Neural cell (in vitro differentiated cells): ENCODE results near the gene PCSK7.

Experiments used
- CTCF ChIP-seq: fragments of 450-650 bp; IDR thresholded peaks from 2 replicates; pipeline ENCODE4 v1.5.1; 2014; ENCODE audit warnings: antibody characterized with exemption, mild to moderate bottlenecking, moderate library complexity; ENCODE audit not compliant: poor library complexity, severe bottlenecking
- EP300 ChIP-seq: fragments of 450-650 bp; conservative IDR thresholded peaks from 2 replicates; pipeline ENCODE4 v1.6.1; 2014; ENCODE audit warnings: antibody characterized with exemption, mild to moderate bottlenecking, moderate library complexity; ENCODE audit not compliant: poor library complexity, severe bottlenecking
- EZH2 ChIP-seq: fragments of 200-600, 300-800 bp; shearing (Covaris generic), sonication (generic); IDR thresholded peaks from 2 replicates; pipeline ENCODE4 v1.6.1; 2014; ENCODE audit warnings: antibody characterized with exemption, low read length, borderline replicate concordance, mild to moderate bottlenecking; ENCODE audit not compliant: insufficient read depth, poor library complexity, severe bottlenecking
- MXI1 ChIP-seq: fragments of 450-650 bp; conservative IDR thresholded peaks from 2 replicates; pipeline ENCODE4 v1.6.1; 2014; ENCODE audit warnings: antibody characterized with exemption, mild to moderate bottlenecking; ENCODE audit not compliant: poor library complexity, severe bottlenecking
- POLR2AphosphoS5 ChIP-seq: IDR thresholded peaks from 2 replicates; pipeline ENCODE4 v1.6.1; 2012
- RAD21 ChIP-seq: fragments of 450-650 bp; conservative IDR thresholded peaks from 2 replicates; pipeline ENCODE4 v1.6.1; 2014; ENCODE audit warnings: antibody characterized with exemption, mild to moderate bottlenecking, moderate library complexity
- SMC3 ChIP-seq: fragments of 450-650 bp; conservative IDR thresholded peaks from 2 replicates; pipeline ENCODE4 v1.6.1; 2014; ENCODE audit warnings: antibody characterized with exemption, mild to moderate bottlenecking, moderate library complexity; ENCODE audit not compliant: poor library complexity
- TAF1 ChIP-seq: IDR thresholded peaks from 2 replicates; pipeline ENCODE4 v1.6.1; 2012; ENCODE audit warnings: low read depth

DNA sequence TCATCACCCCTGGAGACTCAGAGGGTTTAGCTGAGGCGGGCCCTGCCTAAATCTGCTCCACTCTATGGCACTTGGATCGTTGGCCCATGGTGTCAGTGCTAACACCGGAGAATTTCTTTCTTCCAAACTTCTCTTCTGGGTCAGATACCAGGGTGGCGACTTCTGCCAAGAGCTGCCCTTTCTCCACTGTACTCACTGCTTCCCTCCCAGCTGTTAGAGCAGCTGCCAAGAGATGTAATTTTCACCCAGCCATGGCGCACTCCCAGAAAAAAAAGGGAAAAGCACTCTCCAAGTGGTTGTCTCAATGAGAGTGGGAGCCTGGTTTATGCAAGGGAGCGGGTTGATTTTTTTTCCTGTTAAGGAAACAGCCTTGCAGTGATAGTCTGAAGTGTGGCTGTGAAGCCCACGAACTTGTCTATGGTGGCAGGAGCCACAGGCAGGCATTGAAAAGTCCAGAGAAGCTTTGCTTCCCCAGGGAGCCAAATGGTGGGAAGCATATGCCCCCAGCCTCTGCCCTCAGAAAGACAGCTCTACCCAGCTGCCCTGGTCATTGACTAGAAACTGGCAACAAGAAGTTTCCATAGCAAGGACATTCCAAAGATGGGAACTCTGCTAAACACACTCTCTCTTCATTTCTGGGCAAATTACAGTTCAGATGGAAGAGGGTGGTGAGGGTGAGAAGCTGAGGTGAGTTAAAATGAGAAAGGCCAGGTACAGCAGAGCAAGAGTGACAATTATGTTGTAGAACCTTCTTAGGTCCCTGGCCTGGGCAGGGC is 10.7 kb downstream of the PCSK7 start:
- TF ChIP-seq POLR2AphosphoS5 (no peak), EZH2 (no peak), EP300 (no peak), CTCF (no peak), TAF1 (no peak), MXI1 (no peak), SMC3 (no peak), RAD21 (no peak)
